GM19467 (cell line): Measurements from ENCODE around the gene YPEL1.
A peak's percentile ranks its signal among the peaks of the same experiment; 100 is the strongest.

ENCODE experiments used
- ATAC-seq: cut with Tn5 transposase; IDR thresholded peaks from one replicate; pipeline ENCODE4 v1.9.1; 2021; ENCODE audit warnings: mild to moderate bottlenecking, moderate library complexity; ENCODE audit not compliant: unreplicated experiment

YPEL1 gene

DNA sequence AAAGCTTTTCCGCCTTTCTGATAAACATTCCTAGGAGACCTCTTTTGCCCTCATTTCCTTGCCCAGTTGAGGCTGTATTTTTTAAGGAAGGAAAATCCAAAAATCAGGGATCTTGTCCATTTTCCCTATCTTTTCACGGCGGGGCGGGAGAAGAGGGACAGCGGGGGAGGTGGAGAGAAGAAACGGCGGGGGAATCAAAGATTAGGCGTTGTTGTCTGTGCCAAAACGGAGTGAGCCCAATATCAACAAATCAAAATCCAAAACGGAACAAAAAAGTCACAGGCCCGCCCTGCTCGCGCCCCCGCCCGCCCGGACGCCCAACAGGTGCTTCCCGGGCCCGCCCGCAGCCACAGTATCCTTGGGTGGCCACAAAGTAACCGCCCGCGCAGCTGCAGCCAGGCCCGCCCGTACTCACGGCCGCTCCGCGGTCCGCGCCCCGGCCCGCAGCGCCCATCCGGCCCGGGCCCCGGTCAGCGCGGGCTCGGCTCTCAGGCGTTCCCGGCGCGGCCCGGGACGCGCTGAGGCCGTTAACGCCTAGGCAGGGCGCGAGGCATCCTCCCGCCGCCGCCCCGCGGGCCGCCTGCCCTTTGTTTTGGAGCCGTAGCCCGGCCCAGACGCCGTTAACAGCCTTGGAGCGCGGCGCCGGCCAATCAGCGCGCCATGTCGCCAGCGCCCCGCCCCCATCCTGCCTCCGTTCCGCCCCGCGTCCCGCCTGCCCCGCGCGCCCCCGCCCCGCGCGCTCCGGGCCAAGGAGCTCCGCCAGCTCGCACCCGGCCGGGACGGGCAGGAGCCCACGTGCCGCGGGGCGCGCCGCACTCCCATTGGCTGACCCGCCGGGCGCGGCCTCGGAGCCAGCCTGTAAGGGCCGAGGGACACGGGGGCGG, at the start of gene YPEL1:
YPEL1 (minus strand) TSS at position 595 of the 884 bp plus-strand sequence. CDS start 25,050 bp downstream, outside the sequence.
- ATAC-seq = peak; percentile 80

DNA sequence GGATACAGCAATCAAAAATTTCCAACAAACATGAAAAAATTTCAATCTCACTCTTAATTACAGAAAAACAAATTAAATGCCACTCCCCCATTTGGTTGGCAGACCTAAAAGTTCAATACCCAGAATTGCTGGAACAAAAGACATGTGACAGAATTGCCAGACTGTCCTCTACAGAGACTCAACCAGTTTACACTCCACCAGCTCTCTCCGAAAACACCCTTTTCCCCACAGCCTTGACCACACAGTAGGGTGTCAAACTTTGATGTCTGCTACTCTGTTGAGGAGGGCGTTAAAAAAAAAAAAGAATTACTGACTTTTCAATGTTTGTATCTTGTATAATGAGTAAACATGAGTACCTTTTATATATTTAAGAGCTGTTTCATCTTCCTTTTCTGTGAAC, 44.7 kb upstream of the YPEL1 start:
- no peak for ATAC-seq

DNA sequence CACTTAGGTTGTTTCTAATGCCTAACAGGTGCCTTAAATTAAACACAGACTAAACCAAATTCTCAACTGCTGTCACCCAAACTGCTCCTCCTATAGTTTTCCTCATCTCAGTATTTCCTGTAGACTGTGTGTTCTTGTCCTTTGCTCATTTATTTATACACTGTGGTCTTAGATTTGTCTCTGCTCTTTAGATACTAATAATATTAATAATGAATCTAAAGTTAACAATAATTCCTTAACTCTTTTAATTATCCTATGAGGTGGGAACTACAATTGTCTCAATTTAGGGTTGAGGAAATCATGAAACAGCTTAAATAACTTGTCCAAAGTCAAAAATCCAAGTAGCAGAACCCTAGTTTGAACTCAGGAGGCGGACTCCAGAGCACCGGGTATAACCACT, 43.9 kb upstream of the YPEL1 start:
- ATAC-seq = no peak

- no peak for ATAC-seq
Observed at GRCh38 chr22:21778705-21779363, 43.2 kb upstream of the YPEL1 start.

- ATAC-seq = no peak
Observed at GRCh38 chr22:21771631-21771976, 36.0 kb upstream of the YPEL1 start.

DNA sequence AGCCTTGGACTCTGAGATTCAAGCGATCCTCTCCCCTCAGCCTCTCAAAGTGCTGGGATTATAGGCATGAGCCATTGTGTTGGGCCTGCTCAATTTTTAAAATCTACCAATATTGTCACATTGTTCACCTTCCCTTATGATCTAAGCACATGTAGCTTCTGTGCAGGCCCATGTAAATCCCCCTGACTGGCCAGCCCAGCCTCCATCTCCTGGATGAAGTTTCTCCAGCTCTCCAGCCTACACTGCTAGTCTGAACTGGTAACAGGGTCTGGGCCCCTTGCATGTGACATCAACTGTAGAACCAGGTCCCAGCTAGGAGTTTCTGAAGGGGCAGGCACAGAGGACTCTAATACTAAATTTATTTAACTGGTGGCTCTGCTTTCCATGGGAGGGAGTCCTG, 32.8 kb upstream of the YPEL1 start:
- no peak for ATAC-seq

DNA sequence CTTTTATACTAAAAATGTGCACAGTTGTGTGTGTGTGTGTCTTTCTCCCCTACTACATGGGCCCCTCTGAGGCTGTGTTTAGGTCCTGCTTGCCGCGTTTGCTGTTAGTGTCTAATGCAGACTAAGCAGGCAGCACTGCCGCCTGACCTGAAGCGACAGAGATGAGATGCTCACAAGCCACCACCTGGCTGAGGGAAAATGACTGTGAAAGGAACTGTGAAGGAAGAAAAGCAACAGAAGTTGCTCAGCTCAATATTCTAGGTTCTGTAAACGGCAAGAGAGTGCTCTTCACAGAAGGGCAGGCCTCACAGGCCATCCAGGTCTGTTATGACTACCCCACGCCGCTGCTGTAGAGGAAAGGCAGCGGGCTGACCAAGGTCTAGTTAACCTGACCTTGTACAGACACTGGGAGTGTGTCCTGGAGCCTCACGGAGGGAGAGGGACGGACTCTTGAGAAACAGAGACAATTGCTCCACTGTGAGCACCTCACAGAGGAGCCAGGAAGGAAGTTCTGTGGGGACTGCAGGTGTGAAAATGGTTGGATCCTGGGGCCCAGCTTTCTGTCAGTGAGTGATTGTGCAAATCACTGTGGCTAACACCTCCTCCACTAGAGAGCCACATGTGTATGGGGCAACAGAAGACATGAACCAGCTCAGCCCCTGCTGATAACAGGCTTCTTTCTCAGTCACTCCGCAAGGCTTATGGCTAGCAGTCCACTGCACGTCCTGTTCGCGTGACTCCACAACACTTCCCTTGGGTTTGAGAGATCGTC, 31.3 kb upstream of the YPEL1 start:
- peak; percentile 58 for ATAC-seq

DNA sequence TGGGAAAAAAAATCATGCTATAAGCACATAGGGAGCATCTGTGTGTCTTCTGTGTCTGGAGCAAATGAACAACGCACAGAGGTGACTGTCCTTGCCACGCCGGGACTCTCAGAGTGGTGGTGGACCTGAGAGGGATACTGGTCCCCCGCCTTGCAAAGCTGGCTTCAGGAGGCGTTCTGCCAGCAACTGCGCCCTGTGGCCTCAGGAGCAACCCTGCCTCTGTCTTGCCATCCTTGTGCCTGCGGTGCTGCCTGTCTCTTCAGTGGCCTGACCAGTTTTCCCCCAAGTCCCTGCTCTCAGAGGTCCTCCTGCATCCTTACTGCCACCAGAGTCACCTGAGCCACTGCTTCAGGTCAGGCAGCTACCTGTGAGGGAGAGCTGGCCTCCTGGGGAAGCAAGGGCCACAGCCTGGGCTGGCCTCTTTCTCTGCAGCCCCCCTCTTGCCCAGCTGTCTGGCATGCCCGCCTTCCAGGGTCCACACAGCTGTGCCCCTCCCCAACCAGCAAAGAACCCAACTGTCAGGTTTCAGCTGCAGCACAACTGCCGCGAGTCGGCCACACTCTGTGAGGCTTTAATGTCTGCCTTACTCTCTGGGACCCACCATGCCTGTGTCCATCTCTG, 30.4 kb upstream of the YPEL1 start:
- no peak for ATAC-seq

DNA sequence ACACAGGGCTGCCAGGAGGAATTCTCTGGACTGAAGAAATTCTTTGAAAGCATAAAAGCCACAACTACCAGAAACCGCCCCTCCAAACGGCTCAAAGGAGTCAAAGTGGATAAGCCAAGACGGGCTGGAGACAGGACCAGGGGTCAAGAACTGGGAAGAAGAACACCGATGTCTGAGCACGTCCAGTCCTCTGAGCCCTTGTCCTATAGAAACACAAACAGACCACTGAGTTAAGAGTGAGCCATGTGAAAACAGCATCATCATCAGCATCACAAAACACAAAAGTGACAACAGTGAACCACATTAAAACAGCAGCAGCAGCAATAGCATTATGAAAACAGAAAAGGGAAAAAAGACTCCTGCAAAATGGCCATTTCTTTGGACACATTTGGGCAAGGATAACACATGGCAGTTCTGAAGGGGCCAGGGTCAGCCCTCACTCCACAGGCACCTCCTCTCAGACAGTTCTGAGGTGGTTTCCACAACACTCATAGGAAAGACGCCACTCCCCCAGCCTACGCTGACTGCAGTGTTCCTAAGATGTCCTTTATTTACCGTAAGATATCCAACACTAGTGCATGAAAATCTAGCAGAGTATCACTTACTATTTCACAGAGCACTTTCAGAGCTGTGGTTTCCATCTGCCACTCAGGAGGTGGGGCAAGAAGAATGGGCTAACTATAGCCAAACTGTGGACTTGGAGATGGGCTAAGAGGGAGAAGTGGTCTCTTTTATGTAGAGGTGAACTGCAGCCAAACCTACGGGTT, 28.6 kb upstream of the YPEL1 start:
- ATAC-seq = no peak

GRCh38 chr22:21762712-21763581, 27.4 kb upstream of the YPEL1 start:
- no peak for ATAC-seq

GRCh38 chr22:21761994-21762680, 26.5 kb upstream of the YPEL1 start:
- ATAC-seq = no peak

- ATAC-seq = no peak
Observed at GRCh38 chr22:21761086-21761485, 25.5 kb upstream of the YPEL1 start.

GRCh38 chr22:21760640-21761039, 25.0 kb upstream of the YPEL1 start:
- ATAC-seq = no peak

GRCh38 chr22:21759646-21760376, 24.2 kb upstream of the YPEL1 start:
- ATAC-seq = no peak

DNA sequence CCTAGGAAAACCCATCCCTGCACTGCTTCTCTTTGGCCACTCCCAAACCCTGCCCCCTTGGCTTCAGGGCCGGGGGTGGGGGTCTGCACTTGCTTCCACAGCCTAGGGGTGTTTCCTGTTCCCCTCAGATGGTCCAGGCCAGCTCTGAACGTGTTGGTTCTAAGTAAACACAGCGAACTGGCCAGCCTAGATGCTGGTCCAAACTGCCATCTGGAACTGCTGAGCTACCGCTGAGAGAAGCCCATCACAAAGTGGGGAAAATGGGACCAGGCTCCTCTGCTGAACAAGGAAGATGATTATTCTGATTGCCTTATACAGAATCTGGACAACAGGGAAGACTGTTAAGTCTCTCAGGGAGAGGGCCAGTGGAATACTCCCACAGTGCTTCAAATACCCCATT, 23.5 kb upstream of the YPEL1 start:
- no peak for ATAC-seq

DNA sequence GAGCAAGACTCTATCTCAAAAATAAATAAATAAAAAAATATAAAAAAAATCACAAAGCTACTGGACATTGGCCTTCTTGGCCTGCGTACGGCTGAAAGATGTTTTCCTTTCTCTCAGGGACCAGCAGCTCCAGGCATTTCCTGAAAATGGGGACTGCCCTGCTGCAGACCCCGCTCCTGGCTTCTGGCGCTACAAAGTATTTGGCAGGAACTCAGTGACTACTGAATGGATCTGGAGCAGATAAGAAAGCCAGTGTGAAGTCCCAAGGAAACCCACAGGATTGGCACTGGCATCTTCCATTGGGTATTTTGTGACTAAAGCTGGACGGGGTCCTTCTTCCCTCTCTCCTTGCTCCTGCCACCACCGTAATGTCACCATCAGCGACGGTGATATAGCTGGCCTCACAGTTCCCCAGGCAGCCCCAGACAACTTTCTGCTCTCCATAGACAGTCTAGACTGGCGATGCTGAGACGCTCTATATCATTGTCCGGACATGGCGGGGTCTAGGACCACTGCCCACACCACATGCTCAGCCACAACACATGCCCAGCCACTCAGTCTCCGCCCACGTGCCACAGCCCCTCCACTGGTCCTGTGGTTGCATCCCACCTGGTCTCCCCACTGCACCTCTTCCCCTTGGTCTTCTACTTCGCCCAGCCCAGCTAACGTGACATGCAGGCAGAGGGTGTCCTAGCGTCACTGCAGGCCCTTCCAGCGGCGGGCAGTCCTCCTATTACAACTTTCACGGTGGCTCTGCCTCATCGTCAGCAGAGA, 22.7 kb upstream of the YPEL1 start:
- ATAC-seq = no peak

DNA sequence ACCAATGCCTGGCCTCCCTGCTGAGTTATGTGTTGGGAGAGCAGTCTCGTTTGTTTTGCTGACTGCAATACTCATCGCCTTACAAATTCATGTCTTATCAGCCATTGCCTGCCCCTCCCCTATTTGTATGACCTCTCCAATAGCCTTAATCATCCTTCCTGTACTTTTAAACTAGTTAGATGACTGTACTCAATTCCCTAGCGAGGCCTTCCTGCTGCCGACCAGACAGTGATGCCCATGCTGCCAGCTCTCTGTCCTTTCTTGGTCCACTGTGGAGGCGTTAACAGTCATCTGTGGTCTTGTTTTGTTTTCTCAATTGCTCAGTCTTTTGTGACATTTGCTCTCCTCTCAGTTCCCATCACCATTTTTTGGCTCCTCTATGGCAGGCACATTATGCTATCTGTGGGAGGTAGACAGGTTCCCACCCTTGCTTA, 20.3 kb upstream of the YPEL1 start:
- ATAC-seq = no peak
